Measurements from ENCODE around the gene FABP7.

- TF ChIP-seq CTCF (IDR thresholded peaks at IDR 0.05): no peak
- TF ChIP-seq POLR2A (IDR thresholded peaks at IDR 0.05): no peak
Observed at GRCh38 chr6:122788208-122788607, 8.7 kb downstream of the FABP7 start.

Measured in testis (tissue), 2 donors.